HCT116 (cell line): ENCODE results near the gene FABP6. TPM values are rescaled to one million over a fixed set of nuclear protein-coding genes. Genes with fewer than 3 reads are reported as not detected.

Source experiments
- ATAC-seq: fragments of 200-7000 bp; cut with Tn5 transposase; 2 replicates; pipeline ENCODE4 v1.9.1; 2020; ENCODE audit warnings: mild to moderate bottlenecking, moderate library complexity
- BruUV-seq: library from RNA; stranded (reverse); fragments of 400-500 nt; replicated peaks from 2 replicates; lab custom pipeline; 2021; lab: Mats Ljungman, UMichigan
- CTCF ChIA-PET: fragments of 300-600 bp; sonication (Branson Sonifier 250); formaldehyde crosslinking; loops from one replicate; lab custom pipeline; 2021; ENCODE audit warnings: antibody characterized with exemption; lab: Charles Lee
- POLR2A ChIA-PET: fragments of 300-600, 350-600 bp; sonication (Branson Sonifier 250); formaldehyde crosslinking; loops from one replicate; lab custom pipeline; 2021; ENCODE audit warnings: antibody characterized with exemption; lab: Charles Lee
- RAD21 ChIA-PET, 2 experiments: fragments of 300-600 bp; sonication (Branson Sonifier 250); formaldehyde crosslinking; loops; one replicate each; lab custom pipeline; 2023; ENCODE audit warnings: low total read pairs in 2 of 2; ENCODE audit not compliant: uncharacterized antibody in 2 of 2, unreplicated experiment in 2 of 2, low non-redundant PET in 1 of 2; lab: Charles Lee
- DNase-seq: peaks from one replicate; pipeline ENCODE4 v3.0.0-alpha.2; 2010; ENCODE audit warnings: low read depth, low spot score
- H2AFZ ChIP-seq: fragments of 200-600 bp; shearing (Covaris generic), sonication (generic); 2 replicates; pipeline ENCODE4 v1.6.1; 2017; ENCODE audit warnings: low read depth, mixed run types, mixed read lengths, antibody characterized with exemption, low read length; ENCODE audit not compliant: poor library complexity, severe bottlenecking
- H3K27ac ChIP-seq: 2 replicates; pipeline ENCODE4 v1.5.1; 2012; ENCODE audit warnings: low read depth, low read length
- H3K27me3 ChIP-seq: fragments of 200-600 bp; sonication (generic); 2 replicates; pipeline ENCODE4 v1.6.1; 2016; ENCODE audit warnings: mixed run types, low read length, mixed read lengths; ENCODE audit not compliant: insufficient read depth
- H3K36me3 ChIP-seq, 2 experiments: fragments of 200-500 bp in 1 of 2; fragments of 200-600 bp in 1 of 2; sonication (Bioruptor generic) in 1 of 2; sonication (generic) in 1 of 2; 2 replicates each; pipeline versions ENCODE4 v1.5.1 to v1.6.1; 2014 to 2016; ENCODE audit warnings: low read length in 2 of 2, inconsistent platforms in 1 of 2, mixed read lengths in 1 of 2, mixed run types in 1 of 2; ENCODE audit not compliant: insufficient read depth in 2 of 2, control insufficient read depth in 1 of 2
- H3K4me1 ChIP-seq, 2 experiments: fragments of 200-600 bp in 1 of 2; sonication (generic) in 1 of 2; 2 replicates each; pipeline versions ENCODE4 v1.5.1 to v1.6.1; 2012 to 2017; ENCODE audit warnings: low read length in 2 of 2, inconsistent platforms in 1 of 2, mild to moderate bottlenecking in 1 of 2, mixed read lengths in 1 of 2, mixed run types in 1 of 2, moderate library complexity in 1 of 2; ENCODE audit not compliant: insufficient read depth in 2 of 2, control insufficient read depth in 1 of 2
- H3K4me2 ChIP-seq: fragments of 200-600 bp; sonication (generic); 2 replicates; pipeline ENCODE4 v1.6.1; 2017; ENCODE audit warnings: mixed run types, low read length, mixed read lengths
- H3K4me3 ChIP-seq, 2 experiments: fragments of 200-600 bp in 1 of 2; sonication (generic) in 1 of 2; replicated peaks in 1 of 2; 2 replicates each; pipeline ENCODE4 v1.5.1; 2011 to 2016; ENCODE audit warnings: low read length in 2 of 2, control low read depth in 1 of 2, low read depth in 1 of 2, mild to moderate bottlenecking in 1 of 2, mixed read lengths in 1 of 2, mixed run types in 1 of 2
- H3K79me2 ChIP-seq: fragments of 200-600 bp; sonication (generic); 2 replicates; pipeline ENCODE4 v1.6.1; 2017; ENCODE audit warnings: mild to moderate bottlenecking, mixed run types, low read length, moderate library complexity, mixed read lengths; ENCODE audit not compliant: insufficient read depth
- H3K9ac ChIP-seq: fragments of 200-600 bp; sonication (generic); 2 replicates; pipeline ENCODE4 v1.6.1; 2016; ENCODE audit warnings: low read length, mixed read lengths
- H3K9me2 ChIP-seq: fragments of 200-600 bp; sonication (generic), shearing (Covaris generic); 2 replicates; pipeline ENCODE4 v1.6.1; 2017; ENCODE audit warnings: mixed run types, mild to moderate bottlenecking, moderate library complexity; ENCODE audit not compliant: insufficient read depth
- H3K9me3 ChIP-seq, 2 experiments: fragments of 200-500 bp in 1 of 2; fragments of 200-600 bp in 1 of 2; sonication (Bioruptor generic) in 1 of 2; sonication (generic) in 1 of 2; 2 replicates each; pipeline ENCODE4 v1.6.1; 2014 to 2017; ENCODE audit warnings: low read length in 2 of 2, mixed read lengths in 2 of 2, inconsistent platforms in 1 of 2, low read depth in 1 of 2, mild to moderate bottlenecking in 1 of 2, mixed run types in 1 of 2, moderate library complexity in 1 of 2; ENCODE audit not compliant: control insufficient read depth in 1 of 2, insufficient read depth in 1 of 2
- H4K20me1 ChIP-seq: fragments of 200-600 bp; sonication (generic), shearing (Covaris generic); 2 replicates; pipeline ENCODE4 v1.6.1; 2017; ENCODE audit warnings: mixed run types, mild to moderate bottlenecking, moderate library complexity; ENCODE audit not compliant: insufficient read depth
- ATF3 ChIP-seq: IDR thresholded peaks from 2 replicates; pipeline ENCODE4 v1.6.1; 2012
- CBX3 ChIP-seq: IDR thresholded peaks from 2 replicates; pipeline ENCODE4 v1.6.1; 2012; ENCODE audit warnings: low read depth
- EGR1 ChIP-seq: IDR thresholded peaks from 2 replicates; pipeline ENCODE4 v1.6.1; 2012; ENCODE audit warnings: low read depth
- ELF1 ChIP-seq: IDR thresholded peaks from 2 replicates; pipeline ENCODE4 v1.6.1; 2012; ENCODE audit warnings: low read depth, borderline replicate concordance
- EZH2phosphoT487 ChIP-seq: fragments of 200-600 bp; IDR thresholded peaks from 2 replicates; pipeline ENCODE4 v1.6.1; 2018; ENCODE audit warnings: antibody characterized with exemption, borderline replicate concordance
- MAX ChIP-seq: IDR thresholded peaks from 2 replicates; pipeline ENCODE4 v1.6.1; 2012
- POLR2AphosphoS5 ChIP-seq: IDR thresholded peaks from 2 replicates; pipeline ENCODE4 v1.6.1; 2011; ENCODE audit warnings: mild to moderate bottlenecking, low read depth, low read length, moderate library complexity
- RAD21 ChIP-seq: IDR thresholded peaks from 2 replicates; pipeline ENCODE4 v1.6.1; 2012; ENCODE audit warnings: low read depth, mild to moderate bottlenecking
- REST ChIP-seq: IDR thresholded peaks from 2 replicates; pipeline ENCODE4 v1.6.1; 2012; ENCODE audit warnings: low read depth
- SIN3A ChIP-seq: IDR thresholded peaks from 2 replicates; pipeline ENCODE4 v1.6.1; 2012; ENCODE audit warnings: low read depth
- SP1 ChIP-seq: IDR thresholded peaks from 2 replicates; pipeline ENCODE4 v1.6.1; 2012; ENCODE audit warnings: low read depth
- SRF ChIP-seq: IDR thresholded peaks from 2 replicates; pipeline ENCODE4 v1.6.1; 2012; ENCODE audit warnings: low read depth
- YY1 ChIP-seq: IDR thresholded peaks from 2 replicates; pipeline ENCODE4 v1.6.1; 2011; ENCODE audit warnings: low read length, low read depth, moderate library complexity, mild to moderate bottlenecking; ENCODE audit not compliant: insufficient replicate concordance; ENCODE audit errors: extremely low read depth
- ZBTB33 ChIP-seq: IDR thresholded peaks from 2 replicates; pipeline ENCODE4 v1.6.1; 2011; ENCODE audit warnings: mild to moderate bottlenecking, low read length, moderate library complexity; ENCODE audit not compliant: insufficient replicate concordance; ENCODE audit errors: extremely low read depth
- intact Hi-C: fragments of 100-400 bp; cut with micrococcal nuclease; formaldehyde crosslinking; loops from 2 replicates; pipeline ENCODE4 v1.10.0; 2022
- total RNA-seq: library from RNA; stranded (reverse); gene quantifications from one replicate; pipeline ENCODE4 v1.2.1, GENCODE V29; 2021; ENCODE audit not compliant: unreplicated experiment

The FABP6 gene
- total RNA-seq, 1 experiment from 2014 or later: 8.5 TPM

- H4K20me1 ChIP-seq: no peaks in the 10 kb centered on the region
- no peaks in the 10 kb centered on the region for H3K79me2 ChIP-seq
- no peaks in the 10 kb centered on the region for H3K9me3 ChIP-seq
- DNase-seq: peak; percentile 21
- ATAC-seq: peak; percentile 92
- H2AFZ ChIP-seq: peak overlapping the region; percentile 80
- intact Hi-C loops: no loop called here
- no peaks in the 10 kb centered on the region for H3K9me2 ChIP-seq
- H3K9ac ChIP-seq: no peak overlapping the region
- RAD21 ChIA-PET: no interaction called here
- H3K27me3 ChIP-seq: no peaks in the 10 kb centered on the region
- no peak overlapping the region for H3K27ac ChIP-seq
- peaks cover 0 to 19% of the 10 kb centered on the region in 2 experiments; a peak in 2 of 4 replicates for H3K4me1 ChIP-seq
- H3K36me3 ChIP-seq: no peaks in the 10 kb centered on the region
- peak overlapping the region; percentile 38 for H3K4me2 ChIP-seq
- H3K4me3 ChIP-seq: no peak overlapping the region; a peak in 1 of 4 replicates
- CTCF ChIA-PET: interaction anchor here (1.0 to 1.3 kb wide), 2 partner anchors 16 to 30 kb away, joined by 3 read pairs; no protein-coding TSS in a partner anchor
- POLR2A ChIA-PET: no interaction called here
- BruUV-seq: no TSS peak
- TF ChIP-seq SP1: no peak
- TF ChIP-seq POLR2AphosphoS5: 0 out of 2 replicates have a peak, but pooled peaks have one; percentile 16
- peak; percentile 58; the same call in 1 of the 2 replicates for TF ChIP-seq MAX
These were observed 15.8 kb upstream of the FABP6 start for GRCh38 chr5:160213537-160213936.

GRCh38 chr5:160219356-160219755 lies 9.9 kb upstream of the FABP6 start:
- H3K9me3 ChIP-seq: no peaks in the 10 kb centered on the region
- ATAC-seq (no peak), DNase-seq (no peak)
- H3K36me3 ChIP-seq: no peaks in the 10 kb centered on the region
- ChIA-PET POLR2A (no interaction called here), CTCF (interaction anchor here (1.0 kb wide), 1 partner anchor 126 kb away, joined by 3 read pairs; no protein-coding TSS in a partner anchor), RAD21 (no interaction called here)
- H2AFZ ChIP-seq: no peak overlapping the region
- no peak overlapping the region for H3K27ac ChIP-seq
- no TSS peak for BruUV-seq
- no peaks in the 10 kb centered on the region for H4K20me1 ChIP-seq
- H3K9me2 ChIP-seq: no peaks in the 10 kb centered on the region
- no peaks in the 10 kb centered on the region for H3K79me2 ChIP-seq
- H3K4me2 ChIP-seq: no peak overlapping the region
- no peak for TF ChIP-seq EGR1
- TF ChIP-seq SP1: no peak
- TF ChIP-seq MAX: no peak
- TF ChIP-seq EZH2phosphoT487: no peak
- TF ChIP-seq ATF3: no peak
- TF ChIP-seq YY1: no peak
- no peak for TF ChIP-seq POLR2AphosphoS5
- no peak for TF ChIP-seq ELF1
- no peak for TF ChIP-seq CBX3
- no peak for TF ChIP-seq ZBTB33
- TF ChIP-seq SIN3A: no peak
- TF ChIP-seq REST: no peak
- no peak for TF ChIP-seq RAD21
- no peak for TF ChIP-seq SRF
- H3K9ac ChIP-seq: no peak overlapping the region
- no peaks in the 10 kb centered on the region for H3K4me1 ChIP-seq
- no peak overlapping the region for H3K4me3 ChIP-seq
- intact Hi-C loops: no loop called here
- H3K27me3 ChIP-seq: no peaks in the 10 kb centered on the region
